Coronary artery (tissue), 2 donors: ENCODE measurements around the gene NCOA1.

Experiments
- DNase-seq: peaks from one replicate; pipeline ENCODE4 v3.0.0-alpha.2; 2017; ENCODE audit warnings: low spot score
- H3K27ac ChIP-seq, 2 donors: fragments of 200-600 bp; sonication (generic); one replicate each; pipeline ENCODE4 v1.5.1; 2016 to 2019
- H3K4me3 ChIP-seq: fragments of 200-600 bp; sonication (generic); 2 replicates; pipeline ENCODE4 v1.5.1; 2016; ENCODE audit warnings: mild to moderate bottlenecking, moderate library complexity
- TF ChIP-seq, protein P1 (sequence below): fragments of 200-600 bp; sonication (generic); IDR thresholded peaks from one replicate; pipeline ENCODE4 v1.5.1; 2019; ENCODE audit warnings: antibody characterized with exemption

NCOA1 gene

DNA sequence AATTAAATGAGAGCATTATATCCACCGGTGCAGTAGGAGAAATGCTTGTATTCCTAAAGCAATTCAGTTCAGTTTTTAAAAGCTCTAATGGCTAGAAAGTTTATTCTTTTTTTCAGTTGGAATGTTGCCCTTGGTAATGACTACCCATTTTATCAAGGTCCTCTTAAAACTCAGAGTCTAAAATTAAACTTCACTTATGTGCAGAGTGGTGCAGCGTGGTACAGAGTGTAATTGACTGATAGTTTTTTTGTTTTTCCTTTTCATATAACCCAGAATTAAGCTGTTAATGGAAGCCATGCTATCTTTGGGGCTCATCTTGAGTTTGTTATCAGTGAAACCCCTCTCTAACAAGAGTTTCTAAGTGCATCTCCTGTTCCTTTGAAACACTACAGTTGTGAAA lies 21.4 kb downstream of the NCOA1 start:
- Histone ChIP-seq H3K4me3 (no peak overlapping the region), H3K27ac (no peak overlapping the region)
- TF ChIP-seq, protein P1, sequence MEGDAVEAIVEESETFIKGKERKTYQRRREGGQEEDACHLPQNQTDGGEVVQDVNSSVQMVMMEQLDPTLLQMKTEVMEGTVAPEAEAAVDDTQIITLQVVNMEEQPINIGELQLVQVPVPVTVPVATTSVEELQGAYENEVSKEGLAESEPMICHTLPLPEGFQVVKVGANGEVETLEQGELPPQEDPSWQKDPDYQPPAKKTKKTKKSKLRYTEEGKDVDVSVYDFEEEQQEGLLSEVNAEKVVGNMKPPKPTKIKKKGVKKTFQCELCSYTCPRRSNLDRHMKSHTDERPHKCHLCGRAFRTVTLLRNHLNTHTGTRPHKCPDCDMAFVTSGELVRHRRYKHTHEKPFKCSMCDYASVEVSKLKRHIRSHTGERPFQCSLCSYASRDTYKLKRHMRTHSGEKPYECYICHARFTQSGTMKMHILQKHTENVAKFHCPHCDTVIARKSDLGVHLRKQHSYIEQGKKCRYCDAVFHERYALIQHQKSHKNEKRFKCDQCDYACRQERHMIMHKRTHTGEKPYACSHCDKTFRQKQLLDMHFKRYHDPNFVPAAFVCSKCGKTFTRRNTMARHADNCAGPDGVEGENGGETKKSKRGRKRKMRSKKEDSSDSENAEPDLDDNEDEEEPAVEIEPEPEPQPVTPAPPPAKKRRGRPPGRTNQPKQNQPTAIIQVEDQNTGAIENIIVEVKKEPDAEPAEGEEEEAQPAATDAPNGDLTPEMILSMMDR = no peak
- DNase-seq = no peak

DNA sequence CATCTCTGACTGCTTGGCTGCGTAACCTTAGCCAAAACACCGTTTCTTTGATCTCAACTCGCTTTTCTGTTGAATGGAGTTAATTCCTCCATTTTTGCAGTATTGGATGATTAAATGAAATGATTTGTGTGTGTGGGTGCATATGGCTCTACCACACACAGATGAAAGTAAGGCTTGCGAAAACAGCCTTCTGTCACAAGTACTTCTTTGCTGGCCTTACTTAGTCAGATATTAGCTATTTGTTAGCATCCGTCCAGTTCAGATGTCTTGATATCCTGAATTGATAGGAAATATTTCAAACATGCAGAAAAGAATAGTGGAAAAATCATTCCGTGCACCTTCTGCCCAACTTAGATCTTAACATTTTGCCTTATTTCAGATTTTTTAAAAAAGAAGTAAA lies 21.8 kb downstream of the NCOA1 start:
- no peak for DNase-seq
- Histone ChIP-seq H3K27ac (no peak overlapping the region), H3K4me3 (no peak overlapping the region)
- TF ChIP-seq, protein P1 = no peak

DNA sequence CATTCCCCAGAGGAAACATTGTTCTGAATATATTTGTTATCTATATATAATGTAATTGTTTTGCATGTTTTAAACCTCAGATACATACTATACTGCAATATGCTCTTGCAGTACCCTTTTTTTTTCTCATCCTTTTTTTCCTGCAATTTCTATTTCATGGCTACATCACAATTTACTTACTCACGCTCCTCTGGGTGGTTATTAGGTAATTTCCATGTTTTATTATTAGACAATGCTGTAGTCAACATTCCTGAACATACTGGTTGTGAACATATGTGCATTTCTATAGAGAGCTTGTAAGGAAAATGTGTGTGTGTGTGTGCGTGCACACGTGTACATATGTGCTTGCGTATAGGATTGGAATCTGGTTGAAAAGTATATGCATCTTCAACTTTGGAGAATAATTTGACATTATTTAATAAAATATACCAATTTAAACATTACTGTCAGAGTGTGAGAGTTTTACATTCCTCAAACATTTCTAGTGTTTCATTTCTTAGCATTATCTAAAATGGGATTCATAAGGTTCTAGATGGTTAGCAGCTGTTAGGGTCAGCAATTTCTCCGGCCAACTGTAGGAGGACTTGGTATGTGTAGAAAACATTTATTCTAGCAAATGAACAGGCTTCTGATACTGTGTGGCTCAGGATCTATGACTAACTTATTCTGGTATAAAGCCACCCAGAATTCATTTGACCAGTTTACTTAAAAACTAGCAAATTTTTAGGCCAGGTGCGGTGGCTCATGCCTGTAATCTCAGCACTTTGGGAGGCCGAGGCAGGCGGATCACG lies 22.4 kb downstream of the NCOA1 start:
- no peak for DNase-seq
- TF ChIP-seq, protein P1 = no peak

DNA sequence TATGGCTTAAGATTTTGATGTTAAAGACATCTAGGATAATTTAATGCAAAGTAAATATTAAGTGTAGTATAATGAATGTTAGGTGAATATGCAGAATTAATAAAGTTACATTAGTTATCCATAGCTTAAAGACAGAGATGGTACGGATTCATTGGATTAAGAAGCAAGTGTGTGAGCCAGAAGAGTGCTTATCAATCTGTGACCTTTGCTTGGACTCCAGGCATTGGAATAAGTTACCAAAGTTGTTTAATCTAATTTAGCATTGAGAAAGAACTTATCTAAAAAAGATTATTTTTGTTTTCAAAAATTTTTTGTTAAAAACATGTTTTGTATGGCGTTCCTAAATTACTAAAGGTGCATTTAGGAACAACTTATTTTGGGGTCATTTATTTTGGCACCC lies 23.8 kb downstream of the NCOA1 start:
- Histone ChIP-seq H3K27ac (no peak overlapping the region), H3K4me3 (no peak overlapping the region)
- TF ChIP-seq, protein P1 = no peak
- no peak for DNase-seq

More for the DNA sequence above, 22.4 kb downstream of the NCOA1 start:
- Histone ChIP-seq H3K4me3 (no peak overlapping the region), H3K27ac (no peak overlapping the region)

DNA sequence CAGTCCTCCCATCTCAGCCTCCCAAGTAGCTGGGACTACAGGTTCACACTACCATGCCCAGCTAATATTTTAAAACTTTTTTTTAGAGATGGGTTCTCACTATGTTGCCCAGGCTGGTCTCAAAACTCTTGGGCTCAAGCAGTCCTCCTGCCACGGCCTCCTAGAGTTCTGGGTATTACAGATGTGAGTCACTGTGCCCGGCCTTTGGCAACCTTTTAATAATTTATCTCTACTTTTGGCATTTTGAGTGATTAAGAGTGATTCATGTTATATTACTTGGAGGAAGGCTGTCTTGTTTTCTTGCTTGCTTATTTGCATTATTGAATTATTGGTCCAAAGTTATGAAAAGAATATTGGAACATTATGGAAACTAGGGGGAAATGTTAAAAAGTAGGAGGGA lies 24.3 kb downstream of the NCOA1 start:
- Histone ChIP-seq H3K27ac (no peak overlapping the region), H3K4me3 (no peak overlapping the region)
- no peak for DNase-seq
- TF ChIP-seq, protein P1 = no peak

DNA sequence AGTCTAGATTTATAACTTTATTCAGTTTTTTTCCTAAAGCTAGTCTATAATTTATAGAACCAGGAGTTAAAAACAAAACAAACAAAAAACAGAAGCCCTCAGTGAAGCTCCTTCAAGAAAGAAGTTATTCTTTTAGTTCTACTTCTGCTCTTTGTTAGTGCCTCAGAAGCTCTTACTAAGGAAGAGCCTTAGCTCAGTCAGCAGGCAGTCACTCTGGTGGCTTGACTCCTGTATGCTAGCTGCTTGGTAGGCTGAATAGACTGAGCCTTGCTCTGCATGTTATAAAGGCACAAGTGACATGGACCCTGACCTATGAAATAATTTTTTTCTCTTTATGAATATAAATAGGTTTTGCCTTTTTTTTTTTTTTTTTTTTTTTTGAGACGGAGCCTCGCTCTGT lies 24.8 kb downstream of the NCOA1 start:
- TF ChIP-seq, protein P1 = no peak
- H3K27ac ChIP-seq = no peak overlapping the region
- no peak overlapping the region for H3K4me3 ChIP-seq
- DNase-seq = no peak

DNA sequence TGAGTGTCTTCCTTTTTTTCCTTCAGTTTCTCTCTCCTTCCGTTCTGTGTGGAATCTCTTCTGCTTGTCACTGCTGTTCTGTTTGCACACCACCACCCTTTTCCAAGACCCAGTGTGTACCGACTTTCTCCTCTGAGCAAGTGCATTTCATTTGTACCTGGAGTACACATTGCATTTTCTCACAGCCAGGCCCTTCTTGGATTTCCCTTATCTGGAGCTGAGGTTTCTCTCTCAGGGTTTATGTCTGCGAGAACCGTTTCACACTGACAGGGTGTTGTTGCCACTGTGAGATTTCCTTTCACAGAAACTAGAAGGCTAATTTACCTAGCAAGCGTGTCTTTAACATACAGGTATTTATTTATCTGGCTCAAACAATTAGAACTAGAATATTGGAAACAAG lies 26.2 kb downstream of the NCOA1 start:
- Histone ChIP-seq H3K4me3 (no peak overlapping the region), H3K27ac (no peak overlapping the region)
- TF ChIP-seq, protein P1 = no peak
- DNase-seq = no peak
